ENCODE results near the gene CACNB3. TPM values are rescaled to one million over a fixed set of nuclear protein-coding genes. Genes with fewer than 3 reads are reported as not detected.
"Not testable (repeated sequence)": the region's sequence is repeated elsewhere in the genome, so short reads cannot be mapped to it uniquely, and the experiment has no call there.

CACNB3 gene
- total RNA-seq, 1 experiment from 2014 or later = 23.8 TPM

DNA sequence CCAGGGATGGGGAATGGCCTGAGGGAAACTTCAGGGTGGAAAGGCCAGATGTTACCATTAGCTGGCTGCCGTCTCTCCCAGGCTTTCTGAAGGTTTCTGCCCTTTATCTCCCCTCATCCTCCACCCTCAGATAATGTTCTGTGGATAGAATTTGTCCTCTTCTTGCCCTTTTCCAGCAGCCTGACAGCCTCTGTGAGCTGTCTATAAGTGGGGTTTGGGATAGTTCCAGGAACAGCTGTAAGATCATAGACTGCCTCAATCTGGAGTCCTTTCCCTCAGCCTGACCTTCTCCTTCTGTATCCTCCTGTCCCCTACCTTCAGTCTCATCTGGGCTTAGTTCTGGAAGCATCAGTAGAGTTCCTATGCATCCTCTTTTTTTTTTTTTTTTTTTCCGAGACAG lies 50.2 kb downstream of the CACNB3 start:
- no peak for DNase-seq (ENCODE audit: low spot score)
- intact Hi-C loops (cut with micrococcal nuclease; ENCODE audit: unreplicated experiment) = no loop called here
- ChIA-PET POLR2A (ENCODE audit: low non-redundant PET) (no interaction called here), CTCF (no interaction called here)
- Histone ChIP-seq H3K27ac (ENCODE audit: low read depth, low read length, poor library complexity, severe bottlenecking) (no peak overlapping the region), H3K9me3 (ENCODE audit: low read depth, low read length, poor library complexity, severe bottlenecking) (no peaks in the 10 kb centered on the region), H3K27me3 (replicated peaks; ENCODE audit: insufficient read depth, low read depth, low read length, poor library complexity) (peaks cover 16% of the 10 kb centered on the region), H3K4me3 (ENCODE audit: low read depth, low read length, poor library complexity, severe bottlenecking) (no peak overlapping the region), H3K4me1 (ENCODE audit: insufficient read depth, low read length, poor library complexity, severe bottlenecking) (peaks cover 5% of the 10 kb centered on the region), H3K36me3 (ENCODE audit: insufficient read depth, low read length, poor library complexity, severe bottlenecking) (no peaks in the 10 kb centered on the region)
- TF ChIP-seq EZH2 (IDR thresholded peaks at IDR 0.05; ENCODE audit: borderline replicate concordance, low read depth, low read length, poor library complexity, severe bottlenecking) (no peak), CTCF (conservative IDR thresholded peaks at IDR 0.05; ENCODE audit: low read depth, low read length) (no peak)
- BruUV-seq (replicated peaks) = no TSS peak

- no peak overlapping the region for H3K4me3 ChIP-seq (ENCODE audit: low read depth, low read length, poor library complexity, severe bottlenecking)
- no peaks in the 10 kb centered on the region for H3K36me3 ChIP-seq (ENCODE audit: insufficient read depth, low read length, poor library complexity, severe bottlenecking)
- DNase-seq (ENCODE audit: low spot score) = no peak
- H3K27ac ChIP-seq (ENCODE audit: low read depth, low read length, poor library complexity, severe bottlenecking) = no peak overlapping the region
- H3K4me1 ChIP-seq (ENCODE audit: insufficient read depth, low read length, poor library complexity, severe bottlenecking) = peaks cover 5% of the 10 kb centered on the region
- intact Hi-C loops (cut with micrococcal nuclease; ENCODE audit: unreplicated experiment) = no loop called here
- ChIA-PET POLR2A (ENCODE audit: low non-redundant PET) (interaction anchor here (0.6 kb wide), 1 partner anchor 404 kb away, joined by 3 read pairs; no protein-coding TSS in a partner anchor), CTCF (interaction anchor here (0.6 kb wide), 1 partner anchor 119 kb away, joined by 3 read pairs; no protein-coding TSS in a partner anchor)
- TF ChIP-seq EZH2 (IDR thresholded peaks at IDR 0.05; ENCODE audit: borderline replicate concordance, low read depth, low read length, poor library complexity, severe bottlenecking) (no peak), CTCF (conservative IDR thresholded peaks at IDR 0.05; ENCODE audit: low read depth, low read length) (no peak)
- peaks cover 10% of the 10 kb centered on the region for H3K27me3 ChIP-seq (replicated peaks; ENCODE audit: insufficient read depth, low read depth, low read length, poor library complexity)
- no TSS peak for BruUV-seq (replicated peaks)
- no peaks in the 10 kb centered on the region for H3K9me3 ChIP-seq (ENCODE audit: low read depth, low read length, poor library complexity, severe bottlenecking)
Measured at GRCh38 chr12:48869191-48869590, 50.9 kb downstream of the CACNB3 start.

- no TSS peak for BruUV-seq (replicated peaks)
- CTCF ChIA-PET = no interaction called here
- H3K27ac ChIP-seq (ENCODE audit: low read depth, low read length, poor library complexity, severe bottlenecking) = no peak overlapping the region
- POLR2A ChIA-PET (ENCODE audit: low non-redundant PET) = no interaction called here
- no peaks in the 10 kb centered on the region for H3K9me3 ChIP-seq (ENCODE audit: low read depth, low read length, poor library complexity, severe bottlenecking)
- H3K36me3 ChIP-seq (ENCODE audit: insufficient read depth, low read length, poor library complexity, severe bottlenecking) = no peaks in the 10 kb centered on the region
- H3K4me3 ChIP-seq (ENCODE audit: low read depth, low read length, poor library complexity, severe bottlenecking) = no peak overlapping the region
- DNase-seq (ENCODE audit: low spot score) = no peak
- H3K4me1 ChIP-seq (ENCODE audit: insufficient read depth, low read length, poor library complexity, severe bottlenecking) = no peaks in the 10 kb centered on the region
- no peaks in the 10 kb centered on the region for H3K27me3 ChIP-seq (replicated peaks; ENCODE audit: insufficient read depth, low read depth, low read length, poor library complexity)
- intact Hi-C loops (cut with micrococcal nuclease; ENCODE audit: unreplicated experiment) = no loop called here
- TF ChIP-seq CTCF (conservative IDR thresholded peaks at IDR 0.05; ENCODE audit: low read depth, low read length) (no peak), EZH2 (IDR thresholded peaks at IDR 0.05; ENCODE audit: borderline replicate concordance, low read depth, low read length, poor library complexity, severe bottlenecking) (no peak)
Measured at GRCh38 chr12:48873096-48873495, 54.8 kb downstream of the CACNB3 start.

DNA sequence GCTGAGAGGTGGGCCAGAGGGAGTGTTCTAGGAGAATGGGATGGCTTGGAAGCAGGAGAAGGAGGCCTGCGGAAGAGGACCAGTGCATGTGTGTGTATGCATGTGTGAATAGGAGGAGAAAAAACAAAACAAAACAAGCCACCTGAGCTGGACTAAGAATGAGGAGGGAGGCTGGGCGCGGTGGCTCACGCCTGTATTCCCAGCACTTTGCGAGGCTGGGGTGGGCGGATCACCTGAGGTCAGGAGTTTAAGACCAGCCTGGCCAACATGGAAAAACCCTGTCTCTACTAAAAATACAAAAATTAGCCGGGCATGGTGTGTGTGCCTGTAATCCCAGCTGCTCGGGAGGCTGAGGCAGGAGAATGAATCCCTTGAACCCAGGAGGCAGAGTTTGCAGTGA lies 55.2 kb downstream of the CACNB3 start:
- CTCF ChIA-PET = not testable (repeated sequence)

More for the DNA sequence above, 55.2 kb downstream of the CACNB3 start:
- H3K4me1 ChIP-seq (ENCODE audit: insufficient read depth, low read length, poor library complexity, severe bottlenecking); POLR2A ChIA-PET (ENCODE audit: low non-redundant PET); H3K27me3 ChIP-seq (replicated peaks; ENCODE audit: insufficient read depth, low read depth, low read length, poor library complexity); H3K4me3 ChIP-seq (ENCODE audit: low read depth, low read length, poor library complexity, severe bottlenecking); H3K36me3 ChIP-seq (ENCODE audit: insufficient read depth, low read length, poor library complexity, severe bottlenecking); H3K27ac ChIP-seq (ENCODE audit: low read depth, low read length, poor library complexity, severe bottlenecking); BruUV-seq (replicated peaks); DNase-seq (ENCODE audit: low spot score); intact Hi-C loops (cut with micrococcal nuclease; ENCODE audit: unreplicated experiment); H3K9me3 ChIP-seq (ENCODE audit: low read depth, low read length, poor library complexity, severe bottlenecking): not testable (repeated sequence)
